ENCODE results near the gene NTRK3.
"Not testable (repeated sequence)": the region's sequence is repeated elsewhere in the genome, so short reads cannot be mapped to it uniquely, and the experiment has no call there.

Gene NTRK3

GRCh38 chr15:88089024-88089620, 167.4 kb downstream of the NTRK3 start:
- H3K36me3 ChIP-seq (ENCODE audit: insufficient read depth, low read length), result no peaks in the 10 kb centered on the region
- H3K4me2 ChIP-seq (ENCODE audit: low read length), result no peak overlapping the region
- H3K27me3 ChIP-seq (ENCODE audit: control insufficient read depth, insufficient read depth, low read length), result no peaks in the 10 kb centered on the region
- H3K9me3 ChIP-seq (replicated peaks; ENCODE audit: low read length), result no peaks in the 10 kb centered on the region
- no peaks in the 10 kb centered on the region for H3K4me1 ChIP-seq (ENCODE audit: control insufficient read depth, insufficient read depth, low read length)
- no peak overlapping the region for H3K4me3 ChIP-seq (ENCODE audit: low read length)
- H3K9ac ChIP-seq (ENCODE audit: low read depth, low read length), result no peak overlapping the region

- no peak overlapping the region for H3K9ac ChIP-seq (ENCODE audit: low read depth, low read length)
- no peak overlapping the region for H3K4me2 ChIP-seq (ENCODE audit: low read length)
- H3K27me3 ChIP-seq (ENCODE audit: control insufficient read depth, insufficient read depth, low read length), result no peaks in the 10 kb centered on the region
- no peaks in the 10 kb centered on the region for H3K4me1 ChIP-seq (ENCODE audit: control insufficient read depth, insufficient read depth, low read length)
- no peaks in the 10 kb centered on the region for H3K9me3 ChIP-seq (replicated peaks; ENCODE audit: low read length)
- H3K36me3 ChIP-seq (ENCODE audit: insufficient read depth, low read length), result no peaks in the 10 kb centered on the region
- H3K4me3 ChIP-seq (ENCODE audit: low read length), result no peak overlapping the region
Observed at GRCh38 chr15:88083811-88084760, 172.5 kb downstream of the NTRK3 start.

GRCh38 chr15:88080616-88081015, 175.9 kb downstream of the NTRK3 start:
- Histone ChIP-seq H3K4me2 (ENCODE audit: low read length) (no peak overlapping the region), H3K4me1 (ENCODE audit: control insufficient read depth, insufficient read depth, low read length) (no peaks in the 10 kb centered on the region), H3K36me3 (ENCODE audit: insufficient read depth, low read length) (no peaks in the 10 kb centered on the region), H3K9me3 (replicated peaks; ENCODE audit: low read length) (no peaks in the 10 kb centered on the region), H3K9ac (ENCODE audit: low read depth, low read length) (no peak overlapping the region), H3K4me3 (ENCODE audit: low read length) (no peak overlapping the region), H3K27me3 (ENCODE audit: control insufficient read depth, insufficient read depth, low read length) (no peaks in the 10 kb centered on the region)

GRCh38 chr15:88077296-88078020, 179.1 kb downstream of the NTRK3 start:
- Histone ChIP-seq H3K4me3 (ENCODE audit: low read length) (no peak overlapping the region), H3K27me3 (ENCODE audit: control insufficient read depth, insufficient read depth, low read length) (no peaks in the 10 kb centered on the region), H3K9me3 (replicated peaks; ENCODE audit: low read length) (no peaks in the 10 kb centered on the region), H3K36me3 (ENCODE audit: insufficient read depth, low read length) (no peaks in the 10 kb centered on the region), H3K4me1 (ENCODE audit: control insufficient read depth, insufficient read depth, low read length) (no peaks in the 10 kb centered on the region), H3K4me2 (ENCODE audit: low read length) (no peak overlapping the region), H3K9ac (ENCODE audit: low read depth, low read length) (no peak overlapping the region)

GRCh38 chr15:88076328-88076727, 180.2 kb downstream of the NTRK3 start:
- no peak overlapping the region for H3K4me2 ChIP-seq (ENCODE audit: low read length)
- no peaks in the 10 kb centered on the region for H3K4me1 ChIP-seq (ENCODE audit: control insufficient read depth, insufficient read depth, low read length)
- no peaks in the 10 kb centered on the region for H3K9me3 ChIP-seq (replicated peaks; ENCODE audit: low read length)
- no peak overlapping the region for H3K4me3 ChIP-seq (ENCODE audit: low read length)
- no peaks in the 10 kb centered on the region for H3K36me3 ChIP-seq (ENCODE audit: insufficient read depth, low read length)
- no peaks in the 10 kb centered on the region for H3K27me3 ChIP-seq (ENCODE audit: control insufficient read depth, insufficient read depth, low read length)
- H3K9ac ChIP-seq (ENCODE audit: low read depth, low read length), result no peak overlapping the region

GRCh38 chr15:88075102-88075501, 181.4 kb downstream of the NTRK3 start:
- Histone ChIP-seq H3K9ac (ENCODE audit: low read depth, low read length) (no peak overlapping the region), H3K36me3 (ENCODE audit: insufficient read depth, low read length) (no peaks in the 10 kb centered on the region), H3K4me3 (ENCODE audit: low read length) (no peak overlapping the region), H3K4me2 (ENCODE audit: low read length) (no peak overlapping the region), H3K9me3 (replicated peaks; ENCODE audit: low read length) (no peaks in the 10 kb centered on the region), H3K4me1 (ENCODE audit: control insufficient read depth, insufficient read depth, low read length) (no peaks in the 10 kb centered on the region), H3K27me3 (ENCODE audit: control insufficient read depth, insufficient read depth, low read length) (no peaks in the 10 kb centered on the region)

- Histone ChIP-seq H3K27me3 (ENCODE audit: control insufficient read depth, insufficient read depth, low read length) (no peaks in the 10 kb centered on the region), H3K9ac (ENCODE audit: low read depth, low read length) (no peak overlapping the region), H3K4me3 (ENCODE audit: low read length) (no peak overlapping the region), H3K4me1 (ENCODE audit: control insufficient read depth, insufficient read depth, low read length) (no peaks in the 10 kb centered on the region), H3K9me3 (replicated peaks; ENCODE audit: low read length) (no peaks in the 10 kb centered on the region), H3K36me3 (ENCODE audit: insufficient read depth, low read length) (no peaks in the 10 kb centered on the region), H3K4me2 (ENCODE audit: low read length) (no peak overlapping the region)
Observed at GRCh38 chr15:88074386-88074785, 182.2 kb downstream of the NTRK3 start.

- Histone ChIP-seq H3K4me3 (ENCODE audit: low read length) (no peak overlapping the region), H3K9ac (ENCODE audit: low read depth, low read length) (no peak overlapping the region), H3K9me3 (replicated peaks; ENCODE audit: low read length) (no peaks in the 10 kb centered on the region), H3K36me3 (ENCODE audit: insufficient read depth, low read length) (no peaks in the 10 kb centered on the region), H3K4me2 (ENCODE audit: low read length) (no peak overlapping the region), H3K4me1 (ENCODE audit: control insufficient read depth, insufficient read depth, low read length) (no peaks in the 10 kb centered on the region), H3K27me3 (ENCODE audit: control insufficient read depth, insufficient read depth, low read length) (no peaks in the 10 kb centered on the region)
Observed at GRCh38 chr15:88073391-88073691, 183.2 kb downstream of the NTRK3 start.

- Histone ChIP-seq H3K4me1 (ENCODE audit: control insufficient read depth, insufficient read depth, low read length) (no peaks in the 10 kb centered on the region), H3K9ac (ENCODE audit: low read depth, low read length) (no peak overlapping the region), H3K4me3 (ENCODE audit: low read length) (no peak overlapping the region), H3K27me3 (ENCODE audit: control insufficient read depth, insufficient read depth, low read length) (no peaks in the 10 kb centered on the region), H3K9me3 (replicated peaks; ENCODE audit: low read length) (no peaks in the 10 kb centered on the region), H3K4me2 (ENCODE audit: low read length) (no peak overlapping the region), H3K36me3 (ENCODE audit: insufficient read depth, low read length) (no peaks in the 10 kb centered on the region)
Observed at GRCh38 chr15:88072598-88073390, 183.7 kb downstream of the NTRK3 start.

GRCh38 chr15:88072133-88072532, 184.4 kb downstream of the NTRK3 start:
- not testable (repeated sequence) for H3K9me3 ChIP-seq (replicated peaks; ENCODE audit: low read length); H3K4me3 ChIP-seq (ENCODE audit: low read length); H3K36me3 ChIP-seq (ENCODE audit: insufficient read depth, low read length); H3K9ac ChIP-seq (ENCODE audit: low read depth, low read length); H3K4me1 ChIP-seq (ENCODE audit: control insufficient read depth, insufficient read depth, low read length); H3K4me2 ChIP-seq (ENCODE audit: low read length); H3K27me3 ChIP-seq (ENCODE audit: control insufficient read depth, insufficient read depth, low read length)

- Histone ChIP-seq H3K9me3 (replicated peaks; ENCODE audit: low read length) (no peaks in the 10 kb centered on the region), H3K4me2 (ENCODE audit: low read length) (no peak overlapping the region), H3K36me3 (ENCODE audit: insufficient read depth, low read length) (no peaks in the 10 kb centered on the region), H3K27me3 (ENCODE audit: control insufficient read depth, insufficient read depth, low read length) (no peaks in the 10 kb centered on the region), H3K9ac (ENCODE audit: low read depth, low read length) (no peak overlapping the region), H3K4me1 (ENCODE audit: control insufficient read depth, insufficient read depth, low read length) (no peaks in the 10 kb centered on the region), H3K4me3 (ENCODE audit: low read length) (no peak overlapping the region)
Observed at GRCh38 chr15:88071141-88071540, 185.4 kb downstream of the NTRK3 start.

All from skeletal muscle satellite cell (primary cell).